Vagina (tissue), 2 donors: ENCODE measurements around the gene ZNF443.

Experiments used
- POLR2AphosphoS5 ChIP-seq, 2 donors: sonication (generic); formaldehyde crosslinking; IDR thresholded peaks; one replicate each; pipeline ENCODE4 v1.9.0; 2017; ENCODE audit warnings: antibody characterized with exemption in 2 of 2, mild to moderate bottlenecking in 2 of 2, low read depth in 1 of 2; ENCODE audit not compliant: insufficient read depth in 1 of 2
- TF ChIP-seq, protein P1 (sequence below), 3 experiments: fragments of 450-650 bp in 2 of 3; fragments of 200-600 bp in 1 of 3; sonication (generic) in 1 of 3; IDR thresholded peaks; one replicate each; pipeline ENCODE4 v1.5.1; 2017 to 2019; ENCODE audit warnings: antibody characterized with exemption in 3 of 3, mild to moderate bottlenecking in 2 of 3, moderate library complexity in 2 of 3

DNA sequence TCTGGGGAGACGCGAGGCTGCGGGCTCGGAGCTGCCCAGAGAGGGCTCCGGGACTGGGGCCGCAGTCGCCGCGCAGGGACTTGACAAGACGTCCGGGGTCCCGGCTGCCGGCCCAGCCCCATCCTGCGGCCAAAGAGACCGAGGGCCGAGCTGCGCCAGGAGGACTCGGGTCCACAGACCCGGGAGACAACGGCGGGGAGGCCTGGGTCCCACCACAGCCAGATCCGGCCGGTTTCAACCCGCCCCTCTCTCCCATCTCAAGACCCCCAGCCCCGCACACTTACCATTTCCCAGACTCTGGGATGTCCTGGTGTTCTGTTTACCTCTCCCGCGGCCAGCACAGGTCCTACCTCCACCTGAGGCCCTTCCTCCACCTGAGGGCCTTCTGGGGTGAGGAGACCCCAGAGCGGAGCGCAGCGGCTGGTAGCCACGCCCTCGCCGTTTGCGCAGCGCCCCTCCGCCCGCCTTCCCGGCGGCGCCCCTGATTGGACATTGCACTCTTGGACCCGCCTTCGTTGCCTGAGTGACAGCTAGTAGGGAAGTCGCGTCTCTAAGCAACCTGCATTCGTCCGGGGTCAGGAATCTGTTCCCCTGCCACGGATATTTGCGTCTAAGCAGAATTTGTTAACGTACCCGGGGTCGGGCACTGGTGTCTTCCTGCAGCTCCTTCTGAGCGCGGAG, 43.7 kb upstream of the ZNF443 start, which contains the start of gene ZNF709:
- TF ChIP-seq POLR2AphosphoS5 (IDR thresholded peaks at IDR 0.05; ENCODE audit: insufficient read depth in 1 of 2, low read depth in 1 of 2), result peak; percentile 61 to 89
- TF ChIP-seq, protein P1, sequence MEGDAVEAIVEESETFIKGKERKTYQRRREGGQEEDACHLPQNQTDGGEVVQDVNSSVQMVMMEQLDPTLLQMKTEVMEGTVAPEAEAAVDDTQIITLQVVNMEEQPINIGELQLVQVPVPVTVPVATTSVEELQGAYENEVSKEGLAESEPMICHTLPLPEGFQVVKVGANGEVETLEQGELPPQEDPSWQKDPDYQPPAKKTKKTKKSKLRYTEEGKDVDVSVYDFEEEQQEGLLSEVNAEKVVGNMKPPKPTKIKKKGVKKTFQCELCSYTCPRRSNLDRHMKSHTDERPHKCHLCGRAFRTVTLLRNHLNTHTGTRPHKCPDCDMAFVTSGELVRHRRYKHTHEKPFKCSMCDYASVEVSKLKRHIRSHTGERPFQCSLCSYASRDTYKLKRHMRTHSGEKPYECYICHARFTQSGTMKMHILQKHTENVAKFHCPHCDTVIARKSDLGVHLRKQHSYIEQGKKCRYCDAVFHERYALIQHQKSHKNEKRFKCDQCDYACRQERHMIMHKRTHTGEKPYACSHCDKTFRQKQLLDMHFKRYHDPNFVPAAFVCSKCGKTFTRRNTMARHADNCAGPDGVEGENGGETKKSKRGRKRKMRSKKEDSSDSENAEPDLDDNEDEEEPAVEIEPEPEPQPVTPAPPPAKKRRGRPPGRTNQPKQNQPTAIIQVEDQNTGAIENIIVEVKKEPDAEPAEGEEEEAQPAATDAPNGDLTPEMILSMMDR (IDR thresholded peaks at IDR 0.05), result peak in 1 of 3 experiments; percentile 3
